GM19324 (cell line): Measurements from ENCODE around the gene LRRC52.

Source experiments
- ATAC-seq: cut with Tn5 transposase; IDR thresholded peaks from one replicate; pipeline ENCODE4 v1.9.1; 2021; ENCODE audit warnings: mild to moderate bottlenecking, moderate library complexity; ENCODE audit not compliant: unreplicated experiment, low FRiP score

LRRC52 gene

DNA sequence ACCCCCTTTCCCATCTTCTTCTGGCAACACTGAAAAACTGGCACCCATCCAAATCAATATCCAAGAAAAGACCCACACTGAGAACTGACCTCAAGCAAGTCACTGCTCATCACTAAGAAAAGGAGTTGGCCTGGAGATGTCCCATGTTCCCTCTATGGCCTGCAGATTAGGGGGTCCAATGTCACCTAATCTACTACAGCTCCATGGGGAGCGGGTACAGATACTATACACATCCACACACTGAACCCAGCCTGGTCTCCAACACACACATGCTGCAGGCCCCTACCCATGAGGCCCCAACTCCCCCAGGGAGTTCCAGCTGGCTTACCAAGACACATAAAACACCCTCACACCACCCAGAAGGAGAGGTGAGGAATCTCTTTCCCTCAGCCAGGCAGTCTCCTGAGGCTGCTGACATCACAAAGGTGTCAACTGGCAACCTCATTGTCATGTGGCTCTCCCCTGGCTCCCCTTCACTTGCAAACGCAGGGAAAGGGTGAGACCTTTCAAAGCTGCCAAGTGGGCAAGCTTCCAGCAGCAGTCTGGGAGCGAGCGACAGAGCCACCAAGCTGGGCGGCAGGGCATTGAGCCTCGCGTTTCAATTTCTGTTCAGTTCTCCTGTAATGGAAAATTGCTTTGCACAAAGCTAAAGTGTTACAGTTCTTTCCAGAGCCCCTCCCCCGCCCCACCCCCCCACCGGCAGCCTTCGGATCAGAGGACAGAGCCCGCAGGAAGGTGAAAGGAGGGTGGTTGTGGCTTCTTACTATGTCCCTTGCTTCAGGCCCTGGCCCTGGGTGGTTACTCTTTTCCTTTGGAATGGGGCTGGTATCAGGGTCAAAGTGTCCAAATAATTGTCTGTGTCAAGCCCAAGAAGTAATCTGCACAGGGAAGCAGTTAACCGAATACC lies at the start of gene LRRC52:
TSS of gene LRRC52 (plus strand) at position 469 of the 907 bp plus-strand sequence. CDS start at position 766, 297 bp downstream.
- no peak for ATAC-seq

DNA sequence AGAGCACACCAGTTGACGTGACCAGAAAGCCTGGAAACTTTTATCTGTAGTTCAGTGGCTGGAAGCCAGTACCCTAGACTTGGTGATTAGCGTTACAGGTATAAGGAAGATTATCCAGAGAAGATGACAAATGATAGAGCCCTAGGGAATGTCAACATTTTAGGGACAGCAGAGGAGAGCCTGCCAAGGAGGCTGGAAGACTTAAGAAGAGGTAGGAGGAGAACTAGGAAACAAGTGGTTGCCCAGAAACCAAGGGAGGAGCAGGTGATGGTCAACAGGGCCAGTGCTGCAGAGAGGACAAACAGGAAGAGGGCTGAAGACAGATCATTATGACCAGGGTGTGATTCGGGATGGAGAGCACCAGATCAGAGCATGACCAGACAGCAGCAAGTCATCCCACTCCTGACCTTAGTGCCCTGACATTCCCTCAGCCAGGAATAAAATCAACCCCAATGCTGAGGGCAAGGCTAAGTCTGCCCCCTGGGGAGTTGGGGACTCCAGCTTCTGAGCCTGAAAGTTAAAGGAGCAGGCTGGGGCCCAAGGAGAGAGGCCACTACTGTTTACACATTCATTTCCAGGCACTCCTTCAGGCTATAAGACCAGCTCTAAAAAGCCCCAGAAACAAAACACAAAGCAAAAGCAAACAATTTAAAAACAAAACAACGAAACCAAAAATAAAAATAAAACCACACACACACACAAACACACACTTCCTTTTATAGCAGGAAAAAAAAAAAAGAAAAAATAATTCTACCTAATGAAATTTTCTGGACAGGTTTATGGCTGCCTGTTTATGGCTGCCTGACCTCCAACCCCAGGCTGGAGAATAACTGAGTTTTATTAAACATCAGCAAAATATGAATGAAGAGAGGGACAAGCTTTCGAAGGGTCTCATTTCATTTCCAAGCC lies 48.6 kb upstream of the LRRC52 start:
- ATAC-seq = no peak

DNA sequence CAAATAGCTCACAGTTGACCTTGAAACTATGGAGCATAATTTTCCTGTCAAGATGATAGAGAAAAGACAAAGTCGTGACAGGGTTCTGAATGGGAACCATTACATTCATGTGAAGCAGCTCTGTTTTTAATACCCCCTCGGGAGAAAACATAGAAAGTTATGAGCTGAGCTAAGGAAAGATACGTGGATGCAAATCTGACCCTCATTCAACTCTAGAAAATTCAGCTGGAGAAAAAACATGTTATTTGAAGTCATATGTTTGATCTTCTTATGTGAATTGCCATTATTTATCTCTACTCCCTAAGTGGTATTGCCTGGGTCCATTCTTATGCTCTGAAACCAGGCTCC lies 48.0 kb upstream of the LRRC52 start:
- ATAC-seq = no peak

GRCh38 chr1:165496501-165496900 lies 47.3 kb upstream of the LRRC52 start:
- no peak for ATAC-seq

GRCh38 chr1:165497069-165498013 lies 46.5 kb upstream of the LRRC52 start:
- ATAC-seq = no peak

DNA sequence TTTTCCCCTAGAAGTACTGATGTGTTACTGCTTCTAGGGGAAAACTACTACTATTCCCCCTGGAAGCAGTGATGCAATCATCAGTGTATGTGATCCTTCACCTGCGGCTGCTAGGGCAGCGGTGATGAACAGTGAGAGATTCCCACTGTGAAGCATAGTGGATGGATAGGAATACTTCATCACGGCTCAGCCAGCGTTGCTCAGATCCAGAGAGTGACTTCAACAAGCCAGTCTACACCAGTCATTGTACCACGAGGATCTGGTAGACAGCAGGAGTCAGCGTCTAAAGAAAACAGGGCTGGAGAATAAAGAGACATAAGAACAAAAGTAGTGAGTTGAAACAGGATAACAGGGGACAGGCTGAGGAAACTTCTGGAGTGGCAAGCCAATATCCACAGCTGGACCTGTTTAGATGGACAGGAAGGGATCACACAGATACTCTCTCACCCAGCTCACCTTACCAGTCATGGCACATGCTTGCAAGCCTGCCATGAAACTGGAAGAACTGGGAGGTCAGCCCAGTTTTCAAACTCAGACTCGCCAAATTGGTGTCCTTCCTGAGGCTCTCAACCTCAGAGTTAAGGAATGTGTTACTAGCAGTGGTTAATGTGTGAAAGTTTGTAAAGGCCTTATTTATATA lies 42.4 kb upstream of the LRRC52 start:
- no peak for ATAC-seq

- no peak for ATAC-seq
Observed at GRCh38 chr1:165501970-165502348, 41.8 kb upstream of the LRRC52 start.

- ATAC-seq = no peak
Observed at GRCh38 chr1:165507570-165507969, 36.2 kb upstream of the LRRC52 start.

GRCh38 chr1:165508291-165508690 lies 35.5 kb upstream of the LRRC52 start:
- ATAC-seq = no peak

GRCh38 chr1:165512816-165513215 lies 31.0 kb upstream of the LRRC52 start:
- ATAC-seq = no peak

DNA sequence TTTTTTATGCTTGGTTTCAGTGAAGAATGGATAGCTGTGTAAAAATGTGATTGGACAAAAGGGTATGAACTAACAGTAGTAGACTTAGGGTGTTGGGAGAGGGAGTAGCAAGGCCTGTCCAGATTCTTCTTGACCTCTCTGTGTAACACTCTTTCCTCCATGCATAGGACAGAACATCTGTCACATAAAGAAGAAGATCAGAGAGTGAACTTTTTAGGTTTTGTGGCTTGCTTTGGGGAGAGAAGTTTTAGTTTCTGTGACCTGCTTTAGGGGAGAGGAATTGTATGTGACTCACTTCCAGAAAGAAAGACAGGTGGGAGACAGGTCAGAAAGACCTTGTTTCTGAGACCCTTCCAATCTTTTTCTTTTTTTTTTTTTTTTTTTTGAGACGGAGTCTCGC lies 27.3 kb upstream of the LRRC52 start:
- ATAC-seq = no peak

DNA sequence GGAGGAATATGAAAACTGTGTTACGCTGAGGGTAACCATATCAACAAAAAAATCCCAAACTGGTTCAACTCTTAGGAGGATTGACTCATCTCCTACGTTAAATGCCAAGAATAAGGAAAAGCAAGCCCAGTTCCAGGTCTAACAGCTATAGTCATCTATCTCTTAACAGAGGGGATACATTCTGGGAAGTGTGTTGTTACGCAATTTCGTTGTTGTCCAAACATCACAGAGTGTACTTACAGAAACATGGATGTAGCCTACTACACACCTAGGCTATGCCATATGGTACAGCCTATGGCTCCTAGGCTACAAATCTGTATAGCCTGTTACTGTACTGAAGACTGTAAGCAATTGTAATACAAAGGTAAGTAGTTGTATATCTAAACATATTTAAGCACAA lies 23.2 kb upstream of the LRRC52 start:
- no peak for ATAC-seq

DNA sequence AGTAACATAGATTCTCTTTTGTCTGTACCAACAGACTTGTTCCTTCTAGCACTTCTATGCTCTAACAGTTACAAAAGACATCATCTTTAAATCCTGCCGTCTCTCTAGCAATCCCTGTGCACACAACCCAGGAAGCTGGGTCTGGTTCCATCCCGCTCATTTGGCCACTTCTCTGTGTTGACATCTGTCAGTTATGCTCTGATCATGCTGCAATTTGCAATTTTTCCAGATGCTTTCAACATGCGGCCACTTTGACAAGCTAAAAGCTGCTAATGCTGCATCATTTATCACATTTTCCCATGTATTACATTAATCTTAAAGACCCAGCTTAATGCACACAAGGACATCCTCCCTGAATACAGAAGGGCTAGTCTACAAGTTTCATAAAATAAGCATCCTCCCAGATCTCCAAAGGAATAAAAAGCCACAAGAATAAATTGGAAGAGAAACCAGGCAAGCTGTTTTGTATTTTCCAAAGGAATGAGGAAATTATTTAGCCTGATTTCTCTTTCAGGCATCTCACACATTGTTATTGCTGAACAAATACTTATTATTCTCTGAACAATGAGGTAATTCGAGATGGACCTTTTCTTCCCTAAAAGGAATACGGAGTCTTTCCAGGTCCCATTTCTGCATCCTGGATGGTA lies 19.0 kb upstream of the LRRC52 start:
- ATAC-seq = no peak

- no peak for ATAC-seq
Observed at GRCh38 chr1:165525708-165526107, 18.1 kb upstream of the LRRC52 start.

DNA sequence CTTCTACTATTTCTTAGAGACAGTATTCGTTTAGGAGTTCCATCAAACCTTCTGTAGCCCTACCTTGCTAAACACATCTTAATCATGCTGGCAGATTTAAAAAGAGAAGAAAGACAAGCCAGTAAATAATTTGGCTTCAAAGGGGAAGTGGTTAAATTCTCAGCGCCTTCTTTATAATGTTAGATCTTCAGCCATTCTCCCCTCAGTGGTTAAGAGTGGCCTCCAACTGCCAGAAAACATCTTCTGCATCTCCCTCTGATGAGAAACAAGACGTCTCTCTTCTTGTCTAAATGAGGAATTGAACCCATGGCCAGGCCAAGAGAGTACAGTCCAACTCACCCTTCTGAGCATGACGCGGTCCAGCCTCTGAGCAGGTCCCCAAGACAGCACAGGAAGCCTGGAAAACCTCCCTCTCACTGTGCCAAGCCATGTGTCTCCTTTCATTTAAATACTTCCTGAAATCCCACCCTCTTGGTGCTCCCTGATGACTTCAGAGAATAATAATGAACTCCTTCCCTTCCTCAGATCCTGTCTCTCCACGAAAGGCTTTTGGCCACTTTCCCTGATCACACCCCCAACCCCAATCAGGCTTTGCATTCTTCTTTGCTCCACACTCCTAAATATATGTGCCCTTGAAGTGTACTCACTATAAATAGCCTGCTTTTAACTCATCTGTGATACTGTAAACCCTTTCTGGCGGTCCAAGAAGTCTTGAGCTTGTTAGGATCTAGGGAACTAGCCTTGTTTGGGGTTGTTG lies 16.4 kb upstream of the LRRC52 start:
- no peak for ATAC-seq

- ATAC-seq = no peak
Observed at GRCh38 chr1:165531021-165531420, 12.8 kb upstream of the LRRC52 start.

DNA sequence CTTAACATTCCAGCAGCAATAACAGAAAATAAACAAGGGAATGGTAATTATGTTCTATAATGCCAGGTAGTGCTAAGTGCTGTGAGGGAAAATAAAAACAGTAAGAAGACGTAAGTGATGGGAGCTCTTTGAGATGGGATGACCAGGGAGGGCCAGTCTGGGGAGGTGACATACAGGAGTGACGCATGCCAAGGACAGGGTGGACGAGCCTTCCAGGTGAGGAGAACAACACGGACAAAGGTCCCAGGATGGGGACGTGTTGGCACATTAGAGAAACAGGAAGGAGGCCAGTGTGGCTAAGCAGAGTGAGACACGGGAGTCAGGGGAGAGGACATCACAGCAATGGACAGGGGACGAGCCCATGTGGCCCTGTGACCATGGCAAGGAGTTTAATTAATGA lies 11.7 kb upstream of the LRRC52 start:
- ATAC-seq = no peak

DNA sequence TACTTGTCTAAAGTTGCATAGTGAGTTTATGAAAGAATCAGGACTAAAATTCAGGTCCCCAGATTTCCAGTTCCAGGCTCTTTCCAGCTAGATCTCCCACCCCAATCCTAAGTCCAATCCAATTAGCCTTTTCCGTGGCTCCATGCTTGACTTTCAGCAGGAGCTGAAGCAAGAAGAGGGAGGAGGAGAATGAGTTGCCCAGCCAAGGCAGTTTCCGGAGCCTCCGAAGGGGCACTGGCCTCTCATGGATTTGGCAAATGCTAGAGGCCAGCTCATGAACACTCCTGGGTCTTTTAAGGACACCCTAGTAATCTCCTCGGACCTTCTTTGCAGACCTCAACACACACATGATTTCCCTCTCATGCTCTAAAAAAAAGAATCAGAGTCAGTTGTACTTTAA lies 10.5 kb upstream of the LRRC52 start:
- ATAC-seq = no peak

DNA sequence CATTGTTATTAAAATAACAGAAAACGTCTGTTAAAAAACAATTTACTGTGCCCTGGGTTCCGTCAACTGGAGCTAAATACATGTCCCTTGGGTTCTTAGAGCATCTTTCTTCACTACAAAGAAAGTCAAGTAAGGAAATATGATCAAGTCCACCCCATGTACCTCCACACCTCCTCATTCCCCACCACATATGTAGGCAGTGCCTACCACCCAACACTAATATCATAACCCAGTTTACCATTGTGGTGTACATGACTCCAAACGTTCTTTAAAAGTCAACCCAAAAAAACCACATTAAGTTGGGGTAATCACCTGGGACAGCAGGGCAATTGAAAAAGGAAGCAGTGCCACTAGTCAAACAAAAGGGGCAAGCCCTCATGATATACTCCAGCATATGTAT lies 7.8 kb upstream of the LRRC52 start:
- ATAC-seq = no peak
